GM21619 (cell line): ENCODE data around the gene AGBL4.

ENCODE experiments used
- ATAC-seq: cut with Tn5 transposase; IDR thresholded peaks from one replicate; pipeline ENCODE4 v1.9.1; 2021; ENCODE audit not compliant: unreplicated experiment

Gene AGBL4

GRCh38 chr1:48953617-48954016, 1070.1 kb downstream of the AGBL4 start:
- ATAC-seq, result no peak

DNA sequence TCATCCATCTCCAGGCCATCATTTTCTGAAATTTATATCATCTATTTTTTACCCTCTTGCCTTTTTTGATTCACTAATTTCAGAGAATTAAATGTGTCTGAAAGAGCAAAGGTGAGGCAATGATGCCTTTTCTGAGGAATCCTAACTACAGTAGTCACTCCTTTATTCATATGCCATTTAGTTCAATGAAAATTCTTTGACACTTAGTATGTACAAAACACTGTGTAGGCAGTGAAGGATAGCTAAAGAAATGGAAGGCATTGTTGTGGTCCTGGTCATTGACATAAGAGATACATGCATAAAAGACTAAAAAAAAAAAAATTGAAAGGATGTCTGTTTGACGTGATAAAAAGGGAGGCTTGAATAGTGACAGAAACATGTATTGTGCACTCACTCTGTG, 1075.2 kb downstream of the AGBL4 start:
- ATAC-seq, result no peak

GRCh38 chr1:48947761-48948537, 1075.8 kb downstream of the AGBL4 start:
- no peak for ATAC-seq

- no peak for ATAC-seq
Measured at GRCh38 chr1:48946070-48946469, 1077.7 kb downstream of the AGBL4 start.

DNA sequence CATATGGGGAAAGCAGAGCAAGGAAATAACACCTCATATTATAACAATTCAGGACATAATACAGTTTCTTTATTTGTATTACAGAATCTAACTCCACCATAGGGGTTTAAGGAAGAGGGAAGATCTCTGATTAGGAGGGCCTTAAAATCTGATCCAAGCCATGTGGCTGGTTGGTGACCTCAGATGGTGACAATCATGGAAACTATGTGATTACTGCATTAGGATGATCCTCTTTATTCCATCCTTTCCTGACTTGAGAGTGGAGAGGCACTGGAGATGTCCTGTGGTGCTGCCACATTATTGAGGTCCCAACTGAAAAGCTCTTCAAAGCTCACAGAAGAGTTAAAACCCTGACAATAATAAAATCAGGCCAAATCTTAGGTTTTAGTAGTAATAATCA, 1078.9 kb downstream of the AGBL4 start:
- no peak for ATAC-seq

DNA sequence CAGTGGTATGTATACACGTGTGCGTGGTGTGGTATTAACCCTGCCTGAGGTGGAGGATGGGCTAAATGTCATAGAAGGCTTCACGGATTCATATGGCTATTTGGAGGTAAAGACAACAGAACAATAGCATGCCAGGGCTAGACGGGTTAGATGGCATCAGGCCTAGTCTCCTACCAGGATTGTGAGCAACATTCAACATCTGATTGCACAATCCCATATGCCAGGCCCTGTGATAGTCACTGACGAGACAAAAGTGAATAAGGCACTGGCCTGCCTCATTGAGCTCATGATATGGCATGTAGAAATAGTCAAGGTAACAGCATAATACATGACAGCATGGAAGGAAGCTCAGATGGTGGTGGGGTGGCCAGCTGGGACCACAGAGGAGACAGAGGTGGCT, 1079.9 kb downstream of the AGBL4 start:
- no peak for ATAC-seq

- no peak for ATAC-seq
Measured at GRCh38 chr1:48943393-48943792, 1080.4 kb downstream of the AGBL4 start.

GRCh38 chr1:48940962-48941732, 1082.6 kb downstream of the AGBL4 start:
- no peak for ATAC-seq

- no peak for ATAC-seq
Measured at GRCh38 chr1:48940354-48940753, 1083.4 kb downstream of the AGBL4 start.

GRCh38 chr1:48939828-48940227, 1083.9 kb downstream of the AGBL4 start:
- no peak for ATAC-seq

- no peak for ATAC-seq
Measured at GRCh38 chr1:48939042-48939441, 1084.7 kb downstream of the AGBL4 start.

DNA sequence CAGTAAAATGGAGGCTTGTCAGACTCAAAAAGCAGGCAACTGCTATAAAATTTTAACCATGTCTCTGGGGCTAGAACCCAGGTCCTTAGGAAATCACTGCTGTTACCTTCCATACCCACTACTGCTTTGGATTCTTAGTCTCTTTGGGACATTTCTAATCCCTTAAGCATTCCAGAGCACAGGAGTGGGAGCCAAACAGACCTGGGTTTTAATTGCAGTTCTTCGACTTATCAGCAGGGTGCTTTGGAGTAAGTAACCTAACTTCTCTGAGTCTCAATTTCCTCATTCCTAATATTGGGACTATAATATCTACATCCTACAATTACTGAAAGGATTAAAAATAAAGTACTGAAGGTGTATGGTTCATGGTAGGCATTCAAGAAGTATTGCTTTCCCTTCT, 1086.0 kb downstream of the AGBL4 start:
- ATAC-seq, result no peak

- ATAC-seq, result no peak
Measured at GRCh38 chr1:48936436-48936835, 1087.3 kb downstream of the AGBL4 start.

DNA sequence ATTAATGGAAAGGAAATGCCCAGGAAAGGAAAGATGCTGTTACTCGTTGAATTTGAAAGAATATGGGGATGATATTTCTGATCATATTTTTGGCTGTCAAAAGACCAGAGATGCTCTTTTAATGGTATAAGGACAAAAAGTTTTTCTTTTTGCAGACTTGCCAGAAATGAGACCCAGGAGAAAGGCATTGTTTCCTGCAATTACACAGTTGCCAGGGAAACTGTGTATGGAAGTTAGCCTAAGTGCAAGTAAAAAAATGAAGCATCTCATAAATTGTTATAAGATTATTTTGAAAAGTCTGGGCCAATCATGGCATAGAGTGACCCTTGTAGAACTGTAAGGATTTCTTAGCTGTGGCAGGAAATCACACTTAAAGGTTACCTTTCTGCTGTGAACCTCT, 1091.4 kb downstream of the AGBL4 start:
- ATAC-seq, result no peak

DNA sequence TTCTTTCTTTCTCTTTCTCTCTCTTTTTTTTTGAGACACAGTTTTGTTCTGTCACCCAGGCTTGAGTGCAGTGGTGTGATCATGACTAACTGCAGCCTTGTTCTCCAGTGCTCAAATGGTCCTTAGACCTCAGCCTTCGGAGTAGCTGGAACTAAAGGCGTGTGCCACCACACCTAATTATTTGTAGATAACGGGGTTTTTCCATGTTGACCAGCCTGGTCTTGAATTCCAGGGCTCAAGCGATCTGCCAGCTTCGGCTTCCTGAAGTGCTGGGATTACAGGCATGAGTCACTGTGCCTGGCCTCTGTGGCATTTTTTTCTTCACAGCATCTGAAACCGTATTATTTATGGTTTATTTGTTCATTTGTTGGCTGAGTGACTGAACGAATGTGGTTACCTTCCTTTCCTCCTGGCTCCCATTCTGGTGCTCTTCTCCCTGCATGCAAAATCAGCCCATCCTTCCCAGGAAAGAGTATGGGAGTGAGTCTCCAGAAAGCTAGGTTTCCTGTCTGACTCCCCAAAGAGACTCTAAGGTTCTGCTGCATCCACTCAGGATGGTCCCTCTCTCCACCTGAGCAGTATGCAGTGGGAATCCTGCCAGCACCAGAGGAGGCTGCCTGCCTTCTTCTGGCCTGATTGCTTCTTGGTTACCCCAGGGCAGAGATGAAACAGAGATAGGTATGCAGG, 1092.1 kb downstream of the AGBL4 start:
- ATAC-seq, result no peak

GRCh38 chr1:48930011-48930410, 1093.7 kb downstream of the AGBL4 start:
- ATAC-seq, result no peak

DNA sequence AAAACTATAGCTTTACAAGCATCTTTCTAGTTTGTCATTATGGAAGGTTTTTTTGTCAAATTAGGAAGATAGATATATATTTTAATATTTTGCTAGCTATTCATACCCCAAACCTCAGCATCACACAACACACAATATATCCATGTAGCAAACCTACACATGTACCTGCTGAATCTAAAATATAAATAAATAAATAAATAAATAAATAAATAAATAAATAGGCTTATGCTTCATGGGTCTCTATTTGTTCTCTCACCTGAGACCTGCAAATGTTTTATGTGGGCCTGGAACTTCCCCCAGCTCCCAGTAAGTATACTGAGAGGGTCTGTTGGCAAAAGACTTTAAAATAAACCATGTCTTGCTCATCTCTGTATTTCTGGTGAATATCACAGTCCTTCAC, 1099.7 kb downstream of the AGBL4 start:
- ATAC-seq, result no peak

DNA sequence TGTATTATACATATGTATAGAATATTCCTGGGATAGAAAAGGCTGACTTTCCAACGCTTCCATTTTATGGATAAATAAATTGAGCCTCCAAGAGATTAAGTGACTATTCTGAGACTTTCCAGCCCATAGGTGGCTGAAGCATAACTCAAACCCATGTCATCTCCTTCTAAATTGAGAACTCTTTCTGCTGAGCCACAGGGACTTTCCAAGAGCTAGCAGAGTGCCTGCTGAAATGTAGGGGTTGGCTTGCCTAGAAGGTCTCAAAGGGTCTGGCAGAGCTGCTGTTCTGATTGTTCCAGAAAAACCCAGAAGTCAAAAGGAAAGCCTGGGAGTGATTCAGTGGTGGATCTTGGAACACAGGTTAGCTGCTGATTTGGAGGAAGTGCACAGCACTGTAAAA, 1100.6 kb downstream of the AGBL4 start:
- no peak for ATAC-seq

GRCh38 chr1:48920851-48921250, 1102.9 kb downstream of the AGBL4 start:
- ATAC-seq, result no peak

GRCh38 chr1:48917901-48918603, 1105.7 kb downstream of the AGBL4 start:
- no peak for ATAC-seq

GRCh38 chr1:48917070-48917454, 1106.7 kb downstream of the AGBL4 start:
- ATAC-seq, result no peak
